ENCODE results near the gene ATG13.

- no peak for TF ChIP-seq POLR2AphosphoS5 (IDR thresholded peaks at IDR 0.05; ENCODE audit: low read depth, low read length)
- no peak for TF ChIP-seq TAF1 (IDR thresholded peaks at IDR 0.05; ENCODE audit: borderline replicate concordance, insufficient read depth, low read length)
- TF ChIP-seq REST (IDR thresholded peaks at IDR 0.05; ENCODE audit: insufficient read depth in 1 of 2, low read depth in 2 of 2, low read length in 2 of 2): no peak
Measured at GRCh38 chr11:46625406-46625805, 8.1 kb downstream of the ATG13 start.

Measured in PFSK-1 (cell line).